HG03025 (cell line): ENCODE data around the gene PPP1R18.
A peak's percentile ranks its signal among the peaks of the same experiment; 100 is the strongest.

Experiments used
- ATAC-seq: cut with Tn5 transposase; IDR thresholded peaks from one replicate; pipeline ENCODE4 v1.9.1; 2021; ENCODE audit warnings: mild to moderate bottlenecking, moderate library complexity; ENCODE audit not compliant: unreplicated experiment, low FRiP score

PPP1R18 gene

GRCh38 chr6:30626484-30627366 lies 59.7 kb downstream of the PPP1R18 start, which contains the start of gene ATAT1:
ATAT1 (plus strand) TSS chr6:30626874.
- peak; percentile 78 for ATAC-seq
